Measurements from ENCODE around the gene REN. TPM values are rescaled to one million over a fixed set of nuclear protein-coding genes. Genes with fewer than 3 reads are reported as not detected.

REN gene
- total and polyA plus RNA-seq, 7 donors = not detected

GRCh38 chr1:204188959-204189639 is 23.0 kb upstream of the REN start:
- intact Hi-C loops (cut with DNase I) = no loop called here

GRCh38 chr1:204186597-204186996 is 20.5 kb upstream of the REN start:
- intact Hi-C loops (cut with DNase I) = no loop called here
- Histone ChIP-seq H3K4me3 (no peak overlapping the region), H3K4me1 (peaks cover 11% of the 10 kb centered on the region), H3K27me3 (ENCODE audit: insufficient read depth in 3 of 3, low read length in 2 of 3) (peaks cover 0 to 5% (median 1%) of the 10 kb centered on the region in 3 donors), H3K9me3 (no peaks in the 10 kb centered on the region), H3K27ac (no peak overlapping the region), H3K36me3 (ENCODE audit: insufficient read depth in 1 of 2, low read depth in 1 of 2) (no peaks in the 10 kb centered on the region)
- 68 to 83% (median 83%) methylated on average over 10 of the region's 10 CpGs for WGBS, 3 donors
- no peak for TF ChIP-seq CTCF (IDR thresholded peaks at IDR 0.05)
- ATAC-seq = no peak
- DNase-seq = no peak

More at GRCh38 chr1:204188959-204189639, 23.0 kb upstream of the REN start:
- WGBS, 3 donors = 82 to 86% (median 83%) methylated on average over 11 of the region's 11 CpGs
- Histone ChIP-seq H3K36me3 (ENCODE audit: insufficient read depth in 1 of 2, low read depth in 1 of 2) (no peaks in the 10 kb centered on the region), H3K9me3 (no peaks in the 10 kb centered on the region), H3K4me3 (no peak overlapping the region), H3K27ac (no peak overlapping the region), H3K4me1 (peaks cover 20% of the 10 kb centered on the region), H3K27me3 (ENCODE audit: insufficient read depth in 3 of 3, low read length in 2 of 3) (peaks cover 0 to 5% (median 1%) of the 10 kb centered on the region in 3 donors)
- DNase-seq = no peak
- no peak for TF ChIP-seq CTCF (IDR thresholded peaks at IDR 0.05)
- ATAC-seq = no peak

GRCh38 chr1:204181116-204181515 is 15.0 kb upstream of the REN start:
- TF ChIP-seq CTCF (IDR thresholded peaks at IDR 0.05) = no peak
- no peak for ATAC-seq
- Histone ChIP-seq H3K27me3 (ENCODE audit: insufficient read depth in 3 of 3, low read length in 2 of 3) (peaks cover 0 to 2% (median 0%) of the 10 kb centered on the region in 3 donors), H3K36me3 (ENCODE audit: insufficient read depth in 1 of 2, low read depth in 1 of 2) (no peaks in the 10 kb centered on the region), H3K4me1 (no peaks in the 10 kb centered on the region), H3K9me3 (no peaks in the 10 kb centered on the region), H3K4me3 (no peak overlapping the region), H3K27ac (no peak overlapping the region)
- intact Hi-C loops (cut with DNase I) = no loop called here
- DNase-seq = no peak
- 72 to 82% (median 81%) methylated on average over 1 of the region's 1 CpG for WGBS, 3 donors

GRCh38 chr1:204180133-204180532 is 14.0 kb upstream of the REN start:
- no peak for TF ChIP-seq CTCF (IDR thresholded peaks at IDR 0.05)
- H3K4me3 ChIP-seq = no peak overlapping the region
- H3K27ac ChIP-seq = no peak overlapping the region
- no peaks in the 10 kb centered on the region for H3K36me3 ChIP-seq (ENCODE audit: insufficient read depth in 1 of 2, low read depth in 1 of 2)
- H3K27me3 ChIP-seq (ENCODE audit: insufficient read depth in 3 of 3, low read length in 2 of 3) = peaks cover 0 to 2% (median 0%) of the 10 kb centered on the region in 3 donors
- intact Hi-C loops (cut with DNase I) = no loop called here
- ATAC-seq (no peak), DNase-seq (no peak)
- H3K4me1 ChIP-seq = no peaks in the 10 kb centered on the region
- no peaks in the 10 kb centered on the region for H3K9me3 ChIP-seq
- 66 to 72% (median 72%) methylated on average over 6 of the region's 6 CpGs for WGBS, 3 donors

All from psoas muscle (tissue), 8 donors.